Astrocyte (in vitro differentiated cells and primary cell): Measurements from ENCODE around the gene TSPAN32. TPM values are rescaled to one million over a fixed set of nuclear protein-coding genes. Genes with fewer than 3 reads are reported as not detected.

Experiments used
- DNase-seq: peaks from one replicate; pipeline ENCODE4 v3.0.0-alpha.2; 2010; ENCODE audit warnings: low read depth
- FAIRE-seq: peaks from 2 replicates; lab custom pipeline; 2011; peaks lifted over from hg19 to GRCh38; lab: Jason Lieb, UNC
- H2AFZ ChIP-seq: 2 replicates; pipeline ENCODE4 v1.6.0; 2012; ENCODE audit warnings: low read depth, low read length, inconsistent platforms
- H3K27ac ChIP-seq: 2 replicates; pipeline ENCODE4 v1.5.1; 2011; ENCODE audit warnings: low read depth, low read length, inconsistent platforms
- H3K27me3 ChIP-seq: 2 replicates; pipeline ENCODE4 v1.6.0; 2011; ENCODE audit warnings: low read length, inconsistent platforms; ENCODE audit not compliant: insufficient read depth
- H3K36me3 ChIP-seq: 2 replicates; pipeline ENCODE4 v1.5.1; 2011; ENCODE audit warnings: low read length, inconsistent platforms; ENCODE audit not compliant: insufficient read depth
- H3K4me1 ChIP-seq: 2 replicates; pipeline ENCODE4 v1.5.1; 2011; ENCODE audit warnings: low read length, inconsistent platforms; ENCODE audit not compliant: insufficient read depth
- H3K4me2 ChIP-seq: 2 replicates; pipeline ENCODE4 v1.6.0; 2012; ENCODE audit warnings: low read length, inconsistent platforms
- H3K4me3 ChIP-seq: 2 replicates; pipeline ENCODE4 v1.5.1; 2011; ENCODE audit warnings: low read depth, mild to moderate bottlenecking, low read length, inconsistent platforms; ENCODE audit not compliant: insufficient read depth
- H3K79me2 ChIP-seq: 2 replicates; pipeline ENCODE4 v1.6.0; 2012; ENCODE audit warnings: mild to moderate bottlenecking, low read length, inconsistent platforms; ENCODE audit not compliant: insufficient read depth
- H3K9ac ChIP-seq: 2 replicates; pipeline ENCODE4 v1.6.0; 2012; ENCODE audit warnings: mild to moderate bottlenecking, low read length, inconsistent platforms
- H3K9me3 ChIP-seq: 2 replicates; pipeline ENCODE4 v1.5.1; 2012; ENCODE audit warnings: low read depth, mild to moderate bottlenecking, low read length, inconsistent platforms; ENCODE audit not compliant: insufficient read depth
- H4K20me1 ChIP-seq: 2 replicates; pipeline ENCODE4 v1.6.0; 2012; ENCODE audit warnings: low read length, inconsistent platforms; ENCODE audit not compliant: insufficient read depth
- H3K27ac Mint-ChIP-seq: one replicate; pipeline ENCODE4 v1.8.0; 2021; ENCODE audit warnings: mild to moderate bottlenecking, mixed read lengths; ENCODE audit not compliant: unreplicated experiment
- H3K27me3 Mint-ChIP-seq: one replicate; pipeline ENCODE4 v1.8.0; 2021; ENCODE audit warnings: low read depth, mixed read lengths; ENCODE audit not compliant: unreplicated experiment
- H3K36me3 Mint-ChIP-seq: one replicate; pipeline ENCODE4 v1.8.0; 2021; ENCODE audit warnings: low read depth, mixed read lengths; ENCODE audit not compliant: unreplicated experiment
- H3K4me1 Mint-ChIP-seq: one replicate; pipeline ENCODE4 v1.8.0; 2021; ENCODE audit warnings: low read depth, mixed read lengths; ENCODE audit not compliant: unreplicated experiment
- H3K4me3 Mint-ChIP-seq: one replicate; pipeline ENCODE4 v1.8.0; 2021; ENCODE audit warnings: mild to moderate bottlenecking, moderate library complexity, mixed read lengths; ENCODE audit not compliant: unreplicated experiment
- H3K9me3 Mint-ChIP-seq: one replicate; pipeline ENCODE4 v1.8.0; 2021; ENCODE audit warnings: mild to moderate bottlenecking, mixed read lengths; ENCODE audit not compliant: unreplicated experiment
- EZH2 ChIP-seq: IDR thresholded peaks from 2 replicates; pipeline ENCODE4 v1.6.1; 2012; ENCODE audit warnings: mild to moderate bottlenecking, low read length, inconsistent platforms; ENCODE audit not compliant: insufficient read depth
- total RNA-seq: library from RNA; stranded (reverse); gene quantifications from 2 replicates; pipeline ENCODE4 v1.2.1, GENCODE V29; 2021
- TF ChIP-seq, protein P1 (sequence below): IDR thresholded peaks from 2 replicates; pipeline ENCODE4 v1.5.1; 2011; ENCODE audit warnings: low read depth, mild to moderate bottlenecking, inconsistent platforms, low read length, moderate library complexity; ENCODE audit not compliant: insufficient read depth

TSPAN32 gene
- total RNA-seq, 1 donor from 2014 or later = not detected

DNA sequence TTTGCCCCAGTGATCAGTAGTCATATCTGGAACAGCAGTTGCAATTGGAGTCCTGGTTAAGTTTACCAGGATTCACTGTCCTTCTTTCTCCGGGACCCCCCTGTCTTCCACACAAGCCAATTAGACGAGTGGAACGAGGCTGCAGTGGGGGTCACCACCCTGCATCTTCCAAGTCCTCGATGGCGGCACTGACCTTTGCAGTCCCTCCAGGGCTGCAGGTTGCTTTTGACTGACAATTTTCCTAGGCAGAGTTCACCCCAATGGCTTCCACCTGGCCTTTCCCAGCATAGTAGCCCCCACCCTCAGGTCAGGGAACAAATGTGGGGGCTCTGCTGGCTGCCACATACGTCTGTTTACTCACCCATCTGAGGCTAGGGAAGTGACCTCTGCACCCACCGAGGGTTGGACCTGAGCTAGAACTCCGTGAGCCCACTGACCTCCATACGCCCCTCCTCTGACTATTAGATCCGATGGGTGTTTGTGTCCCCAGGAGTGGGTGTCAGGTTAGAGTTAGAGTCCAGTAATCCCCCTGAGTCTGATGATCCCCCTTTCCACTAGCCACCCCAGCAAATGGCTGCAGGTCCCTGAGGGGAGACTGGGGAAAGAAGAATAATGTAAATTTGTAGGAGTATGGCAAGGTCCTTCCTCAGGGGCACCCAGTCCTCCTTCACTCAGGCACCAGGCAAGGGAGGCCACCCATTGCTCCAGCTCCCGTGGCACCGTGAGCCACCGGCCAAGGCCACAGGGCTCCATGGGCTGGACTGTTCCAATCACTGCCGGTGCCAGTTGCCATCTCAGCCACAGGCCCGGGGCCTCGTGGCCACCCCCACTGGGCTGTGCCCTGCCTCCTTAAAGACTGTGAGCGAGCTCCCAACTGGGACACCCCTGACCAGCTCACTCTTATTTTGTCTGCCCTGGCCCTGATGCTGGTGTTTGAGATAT, 5.6 kb upstream of the TSPAN32 start:
- Mint-ChIP-seq H3K4me3 (no peak overlapping the region), H3K36me3 (peaks cover 3% of the 10 kb centered on the region), H3K9me3 (peaks cover 6% of the 10 kb centered on the region), H3K4me1 (no peaks in the 10 kb centered on the region), H3K27me3 (peaks cover 50% of the 10 kb centered on the region), H3K27ac (no peak overlapping the region)
- no peak overlapping the region for H2AFZ ChIP-seq
- DNase-seq = no peak
- H3K36me3 ChIP-seq = no peaks in the 10 kb centered on the region
- no peak for FAIRE-seq
- H3K9ac ChIP-seq = no peak overlapping the region
- no peak overlapping the region for H3K4me3 ChIP-seq
- H3K79me2 ChIP-seq = no peaks in the 10 kb centered on the region
- H3K4me1 ChIP-seq = no peaks in the 10 kb centered on the region
- H4K20me1 ChIP-seq = no peaks in the 10 kb centered on the region
- TF ChIP-seq, protein P1, sequence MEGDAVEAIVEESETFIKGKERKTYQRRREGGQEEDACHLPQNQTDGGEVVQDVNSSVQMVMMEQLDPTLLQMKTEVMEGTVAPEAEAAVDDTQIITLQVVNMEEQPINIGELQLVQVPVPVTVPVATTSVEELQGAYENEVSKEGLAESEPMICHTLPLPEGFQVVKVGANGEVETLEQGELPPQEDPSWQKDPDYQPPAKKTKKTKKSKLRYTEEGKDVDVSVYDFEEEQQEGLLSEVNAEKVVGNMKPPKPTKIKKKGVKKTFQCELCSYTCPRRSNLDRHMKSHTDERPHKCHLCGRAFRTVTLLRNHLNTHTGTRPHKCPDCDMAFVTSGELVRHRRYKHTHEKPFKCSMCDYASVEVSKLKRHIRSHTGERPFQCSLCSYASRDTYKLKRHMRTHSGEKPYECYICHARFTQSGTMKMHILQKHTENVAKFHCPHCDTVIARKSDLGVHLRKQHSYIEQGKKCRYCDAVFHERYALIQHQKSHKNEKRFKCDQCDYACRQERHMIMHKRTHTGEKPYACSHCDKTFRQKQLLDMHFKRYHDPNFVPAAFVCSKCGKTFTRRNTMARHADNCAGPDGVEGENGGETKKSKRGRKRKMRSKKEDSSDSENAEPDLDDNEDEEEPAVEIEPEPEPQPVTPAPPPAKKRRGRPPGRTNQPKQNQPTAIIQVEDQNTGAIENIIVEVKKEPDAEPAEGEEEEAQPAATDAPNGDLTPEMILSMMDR = no peak
- TF ChIP-seq EZH2 = no peak
- H3K4me2 ChIP-seq = no peak overlapping the region
- no peak overlapping the region for H3K27ac ChIP-seq
- peaks cover 3% of the 10 kb centered on the region for H3K27me3 ChIP-seq
- no peaks in the 10 kb centered on the region for H3K9me3 ChIP-seq

DNA sequence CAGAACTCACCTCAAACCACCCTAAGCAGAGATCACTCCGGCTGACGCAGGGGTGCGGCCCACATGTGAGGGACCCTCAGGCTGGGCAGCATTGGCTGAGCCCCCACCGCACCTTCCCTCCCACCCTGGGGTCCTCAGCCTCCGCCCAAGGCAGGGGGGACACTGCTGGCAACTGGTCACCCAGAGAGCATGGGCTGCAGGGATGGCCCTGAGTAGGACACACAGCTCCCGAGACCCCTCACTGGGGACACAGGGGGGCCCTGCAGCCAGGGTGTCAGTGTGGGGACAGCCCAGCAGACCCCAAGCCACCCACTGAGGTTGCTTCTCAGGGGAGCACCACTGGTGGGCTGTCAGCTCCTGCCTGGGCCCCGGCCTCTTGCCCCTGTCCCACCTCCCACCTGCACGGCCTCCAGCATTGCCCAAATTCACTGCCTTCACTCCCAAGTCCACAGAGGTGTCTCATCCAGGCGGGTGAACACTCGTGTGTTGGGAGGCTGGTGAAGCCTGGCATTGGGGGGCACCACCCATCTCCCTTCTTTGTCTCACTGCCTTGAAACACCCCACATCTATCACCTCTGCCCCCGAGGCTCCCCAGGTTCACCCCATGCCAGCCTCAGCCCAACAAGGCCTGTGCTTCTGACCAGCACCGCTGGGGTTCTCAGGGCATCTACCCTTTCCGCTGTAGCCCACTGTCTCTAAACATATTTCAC, 4.7 kb upstream of the TSPAN32 start:
- Mint-ChIP-seq H3K4me1 (peaks cover 3% of the 10 kb centered on the region), H3K36me3 (peaks cover 3% of the 10 kb centered on the region), H3K27me3 (peaks cover 50% of the 10 kb centered on the region), H3K4me3 (no peak overlapping the region), H3K27ac (no peak overlapping the region), H3K9me3 (peaks cover 6% of the 10 kb centered on the region)
- Histone ChIP-seq H3K27ac (no peak overlapping the region), H2AFZ (no peak overlapping the region), H3K4me3 (no peak overlapping the region), H3K9me3 (no peaks in the 10 kb centered on the region), H4K20me1 (no peaks in the 10 kb centered on the region), H3K9ac (no peak overlapping the region), H3K36me3 (no peaks in the 10 kb centered on the region), H3K27me3 (peaks cover 3% of the 10 kb centered on the region), H3K4me2 (no peak overlapping the region), H3K4me1 (no peaks in the 10 kb centered on the region), H3K79me2 (no peaks in the 10 kb centered on the region)
- DNase-seq = no peak
- FAIRE-seq = no peak
- TF ChIP-seq EZH2 = no peak
- TF ChIP-seq, protein P1 = no peak
